SK-N-MC (cell line): ENCODE results near the gene KPNA4.
A peak's percentile ranks its signal among the peaks of the same experiment; 100 is the strongest.

ENCODE experiments used
- DNase-seq: peaks from one replicate; pipeline ENCODE4 v3.0.0-alpha.2; 2011; ENCODE audit warnings: low read depth, low spot score
- H3K27ac ChIP-seq: fragments of 200-600 bp; sonication (generic); 2 replicates; pipeline ENCODE4 v1.5.1; 2016; ENCODE audit warnings: mixed run types
- H3K36me3 ChIP-seq: fragments of 200-600 bp; sonication (generic); 2 replicates; pipeline ENCODE4 v1.6.1; 2017; ENCODE audit warnings: antibody characterized with exemption, low read length, mixed read lengths; ENCODE audit not compliant: insufficient read depth
- H3K4me3 ChIP-seq: fragments of 200-600 bp; sonication (generic); 2 replicates; pipeline ENCODE4 v1.5.1; 2016
- H3K9ac ChIP-seq: fragments of 200-600 bp; sonication (generic); 2 replicates; pipeline ENCODE4 v1.8.0; 2017; ENCODE audit warnings: mixed run types, mixed read lengths; ENCODE audit not compliant: insufficient read length
- H3K9me3 ChIP-seq: fragments of 200-600 bp; sonication (generic); 2 replicates; pipeline ENCODE4 v1.6.1; 2017; ENCODE audit warnings: low read depth, mild to moderate bottlenecking, antibody characterized with exemption, low read length, moderate library complexity, mixed read lengths
- EZH2 ChIP-seq: fragments of 200-600 bp; sonication (generic); IDR thresholded peaks from one replicate; pipeline ENCODE4 v1.6.1; 2017; ENCODE audit warnings: antibody characterized with exemption
- FOXP2 ChIP-seq: optimal IDR thresholded peaks from 2 replicates; pipeline ENCODE3; 2011; ENCODE audit warnings: mild to moderate bottlenecking, moderate library complexity; ENCODE audit not compliant: insufficient read depth; ENCODE audit errors: extremely low read length, control extremely low read depth
- POLR2AphosphoS5 ChIP-seq: IDR thresholded peaks from 2 replicates; pipeline ENCODE4 v1.6.1; 2012; ENCODE audit warnings: mild to moderate bottlenecking, low read depth, low read length, borderline replicate concordance

KPNA4 gene

GRCh38 chr3:160564258-160564911 is 986 bp downstream of the KPNA4 start:
- Histone ChIP-seq H3K9me3 (0 out of 2 replicates have a peak, but pooled peaks cover 3% of the 10 kb centered on the region), H3K27ac (no peak overlapping the region), H3K4me3 (peak overlapping the region; percentile 89), H3K9ac (peak overlapping the region; percentile 71), H3K36me3 (peaks cover 44% of the 10 kb centered on the region)
- no peak for TF ChIP-seq EZH2
- TF ChIP-seq POLR2AphosphoS5 = no peak
- TF ChIP-seq FOXP2 = no peak
- no peak for DNase-seq

- Histone ChIP-seq H3K27ac (no peak overlapping the region), H3K9ac (no peak overlapping the region), H3K9me3 (0 out of 2 replicates have a peak, but pooled peaks cover 3% of the 10 kb centered on the region), H3K36me3 (peaks cover 49% of the 10 kb centered on the region), H3K4me3 (peak overlapping the region; percentile 89)
- TF ChIP-seq FOXP2 (no peak), POLR2AphosphoS5 (no peak), EZH2 (no peak)
- no peak for DNase-seq
Observed at GRCh38 chr3:160562952-160563351, 2.4 kb downstream of the KPNA4 start.

- TF ChIP-seq FOXP2 = no peak
- TF ChIP-seq POLR2AphosphoS5 = no peak
- no peak for TF ChIP-seq EZH2
- no peak for DNase-seq
- Histone ChIP-seq H3K9me3 (peaks cover 7% of the 10 kb centered on the region; the same call in 1 of the 2 replicates), H3K27ac (no peak overlapping the region), H3K9ac (no peak overlapping the region), H3K36me3 (peaks cover 79% of the 10 kb centered on the region), H3K4me3 (no peak overlapping the region)
Observed at GRCh38 chr3:160557571-160557970, 7.8 kb downstream of the KPNA4 start.

GRCh38 chr3:160556141-160556540 is 9.2 kb downstream of the KPNA4 start:
- TF ChIP-seq POLR2AphosphoS5 = no peak
- TF ChIP-seq EZH2 = no peak
- no peak for TF ChIP-seq FOXP2
- H3K36me3 ChIP-seq = peaks cover 74% of the 10 kb centered on the region
- peaks cover 14% of the 10 kb centered on the region; the same call in 1 of the 2 replicates for H3K9me3 ChIP-seq
- no peak overlapping the region for H3K4me3 ChIP-seq
- no peak overlapping the region for H3K27ac ChIP-seq
- no peak overlapping the region for H3K9ac ChIP-seq
- no peak for DNase-seq

- Histone ChIP-seq H3K9me3 (peaks cover 25% of the 10 kb centered on the region), H3K36me3 (peaks cover 75% of the 10 kb centered on the region), H3K9ac (no peak overlapping the region), H3K4me3 (no peak overlapping the region), H3K27ac (no peak overlapping the region)
- DNase-seq = no peak
- TF ChIP-seq POLR2AphosphoS5 (no peak), FOXP2 (no peak), EZH2 (no peak)
Observed at GRCh38 chr3:160554980-160555379, 10.4 kb downstream of the KPNA4 start.

GRCh38 chr3:160553827-160554226 is 11.5 kb downstream of the KPNA4 start:
- peaks cover 75% of the 10 kb centered on the region for H3K36me3 ChIP-seq

GRCh38 chr3:160546727-160547126 is 18.6 kb downstream of the KPNA4 start:
- no peak for DNase-seq
- peaks cover 40% of the 10 kb centered on the region for H3K36me3 ChIP-seq

More at GRCh38 chr3:160553827-160554226, 11.5 kb downstream of the KPNA4 start:
- DNase-seq = no peak
- Histone ChIP-seq H3K9me3 (peaks cover 36% of the 10 kb centered on the region), H3K27ac (no peak overlapping the region), H3K9ac (no peak overlapping the region), H3K4me3 (no peak overlapping the region)
- no peak for TF ChIP-seq EZH2
- no peak for TF ChIP-seq FOXP2
- TF ChIP-seq POLR2AphosphoS5 = no peak

GRCh38 chr3:160545504-160545871 is 19.9 kb downstream of the KPNA4 start:
- DNase-seq = no peak
- TF ChIP-seq FOXP2 (no peak), EZH2 (no peak), POLR2AphosphoS5 (no peak)
- H3K9me3 ChIP-seq = peaks cover 21% of the 10 kb centered on the region
- H3K27ac ChIP-seq = peak overlapping the region; percentile 73
- peak overlapping the region; percentile 35 for H3K9ac ChIP-seq
- H3K36me3 ChIP-seq = peaks cover 28% of the 10 kb centered on the region
- peak overlapping the region; percentile 42 for H3K4me3 ChIP-seq

More at GRCh38 chr3:160546727-160547126, 18.6 kb downstream of the KPNA4 start:
- Histone ChIP-seq H3K27ac (no peak overlapping the region), H3K9ac (no peak overlapping the region), H3K9me3 (peaks cover 33% of the 10 kb centered on the region), H3K4me3 (no peak overlapping the region)
- TF ChIP-seq POLR2AphosphoS5 (no peak), FOXP2 (no peak), EZH2 (no peak)
